NCI-H2107 (cell line): ENCODE data around the gene ZNF732.
"Not testable (repeated sequence)": the region's sequence is repeated elsewhere in the genome, so short reads cannot be mapped to it uniquely, and the experiment has no call there.

Experiments used
- DNase-seq: peaks from one replicate; lab custom pipeline; 2025; lab: John Stamatoyannopoulos, UW

ZNF732 gene

GRCh38 chr4:304969-305680 lies at the start of gene ZNF732:
Gene ZNF732, minus strand, starts transcription at chr4:305474. Its CDS starts 164 bp downstream, at chr4:305310.
- no peak for DNase-seq

- DNase-seq = no peak
These were observed 34.7 kb upstream of the ZNF732 start for GRCh38 chr4:340011-340410.

- no peak for DNase-seq
These were observed 33.5 kb upstream of the ZNF732 start for GRCh38 chr4:338759-339097.

GRCh38 chr4:337932-338758 lies 32.9 kb upstream of the ZNF732 start:
- no peak for DNase-seq

- peak; percentile 63 for DNase-seq
These were observed 32.1 kb upstream of the ZNF732 start, which contains the start of gene ZNF141 for GRCh38 chr4:337143-337931. Gene ZNF141, plus strand, starts transcription at chr4:337814. Its CDS starts 170 bp downstream, at chr4:337984.

GRCh38 chr4:336893-337142 lies 31.5 kb upstream of the ZNF732 start:
- no peak for DNase-seq

- no peak for DNase-seq
These were observed 31.0 kb upstream of the ZNF732 start for GRCh38 chr4:336099-336892.

GRCh38 chr4:335515-335914 lies 30.2 kb upstream of the ZNF732 start:
- no peak for DNase-seq

GRCh38 chr4:328729-329128 lies 23.5 kb upstream of the ZNF732 start:
- no peak for DNase-seq

GRCh38 chr4:314296-314903 lies 9.1 kb upstream of the ZNF732 start:
- no peak for DNase-seq

GRCh38 chr4:309807-310206 lies 4.5 kb upstream of the ZNF732 start:
- DNase-seq = no peak

GRCh38 chr4:306551-306961 lies 1.3 kb upstream of the ZNF732 start:
- no peak for DNase-seq

GRCh38 chr4:304516-304915 lies 758 bp downstream of the ZNF732 start:
- DNase-seq = not testable (repeated sequence)

GRCh38 chr4:302381-302780 lies 2.9 kb downstream of the ZNF732 start:
- DNase-seq = no peak

GRCh38 chr4:294732-295131 lies 10.5 kb downstream of the ZNF732 start:
- no peak for DNase-seq

GRCh38 chr4:288891-289290 lies 16.4 kb downstream of the ZNF732 start:
- DNase-seq = no peak

GRCh38 chr4:273309-274017 lies 31.8 kb downstream of the ZNF732 start:
- DNase-seq = no peak

GRCh38 chr4:271492-272103 lies 33.7 kb downstream of the ZNF732 start:
- DNase-seq = no peak

- DNase-seq = not testable (repeated sequence)
These were observed 46.0 kb downstream of the ZNF732 start for GRCh38 chr4:259240-259639.

- DNase-seq = no peak
These were observed 48.8 kb downstream of the ZNF732 start for GRCh38 chr4:256492-256891.
